ENCODE results near the gene TRANK1. TPM values are rescaled to one million over a fixed set of nuclear protein-coding genes. Genes with fewer than 3 reads are reported as not detected.

TRANK1 gene
- total and polyA plus RNA-seq, 10 donors: 5.3 to 75.6 (median 54.2) TPM

GRCh38 chr3:36832406-36832805, 112.4 kb downstream of the TRANK1 start:
- Histone ChIP-seq H3K36me3 (peaks cover 0 to 98% (median 82%) of the 10 kb centered on the region in 6 donors), H3K4me1 (no peaks in the 10 kb centered on the region), H3K9me3 (no peaks in the 10 kb centered on the region), H3K4me3 (no peak overlapping the region), H3K27ac (no peak overlapping the region), H3K27me3 (replicated peaks in 1 of 7) (no peaks in the 10 kb centered on the region)
- intact Hi-C loops (cut with DNase I; ENCODE audit: low total_unique reads): no loop called here
- TF ChIP-seq CTCF (IDR thresholded peaks at IDR 0.05 in 8 of 11, conservative IDR thresholded peaks at IDR 0.05 in 3 of 11) (no peak), POLR2AphosphoS5 (IDR thresholded peaks at IDR 0.05) (no peak), POLR2A (IDR thresholded peaks at IDR 0.05) (no peak)
- no peak for DNase-seq
- WGBS, 5 donors: 72 to 92% (median 89%) methylated on average over 6 of the region's 6 CpGs

DNA sequence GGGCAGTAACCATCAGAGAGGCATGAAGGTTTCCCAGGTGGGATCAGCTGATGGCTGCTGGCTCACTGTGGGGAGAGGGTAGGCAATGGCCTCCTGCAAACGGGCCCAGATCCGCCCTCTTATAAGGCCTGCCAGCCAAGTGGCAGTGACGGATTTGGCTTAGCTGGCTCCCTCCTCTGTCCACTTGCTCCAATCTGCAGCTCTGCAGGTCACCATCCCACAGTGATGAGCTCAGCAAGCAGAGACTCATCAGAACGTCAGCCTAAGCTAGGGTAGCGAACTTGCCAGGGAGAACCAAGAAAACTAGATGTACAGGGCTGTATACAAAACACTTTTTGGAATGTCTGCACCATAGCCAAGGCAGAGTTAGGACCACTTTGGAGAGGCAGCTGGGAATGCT, 117.7 kb downstream of the TRANK1 start:
- no peak for DNase-seq
- Histone ChIP-seq H3K36me3 (peaks cover 0 to 98% (median 72%) of the 10 kb centered on the region in 6 donors), H3K4me1 (no peaks in the 10 kb centered on the region), H3K9me3 (no peaks in the 10 kb centered on the region), H3K27ac (no peak overlapping the region), H3K27me3 (replicated peaks in 1 of 7) (no peaks in the 10 kb centered on the region), H3K4me3 (no peak overlapping the region)
- intact Hi-C loops (cut with DNase I; ENCODE audit: low total_unique reads): no loop called here
- TF ChIP-seq POLR2AphosphoS5 (IDR thresholded peaks at IDR 0.05) (no peak), CTCF (IDR thresholded peaks at IDR 0.05 in 8 of 11, conservative IDR thresholded peaks at IDR 0.05 in 3 of 11) (no peak), POLR2A (IDR thresholded peaks at IDR 0.05) (no peak)
- 90 to 95% (median 91%) methylated on average over 5 of the region's 5 CpGs for WGBS, 5 donors

GRCh38 chr3:36826240-36826639, 118.6 kb downstream of the TRANK1 start:
- H3K36me3 ChIP-seq: peaks cover 0 to 94% (median 63%) of the 10 kb centered on the region in 6 donors
- intact Hi-C loops (cut with DNase I; ENCODE audit: low total_unique reads): no loop called here
- DNase-seq: no peak
- no peaks in the 10 kb centered on the region for H3K4me1 ChIP-seq
- H3K9me3 ChIP-seq: no peaks in the 10 kb centered on the region
- H3K27me3 ChIP-seq (replicated peaks in 1 of 7): no peaks in the 10 kb centered on the region
- no peak overlapping the region for H3K4me3 ChIP-seq
- 95 to 99% (median 96%) methylated on average over 6 of the region's 6 CpGs for WGBS, 5 donors
- no peak overlapping the region for H3K27ac ChIP-seq
- TF ChIP-seq POLR2A (IDR thresholded peaks at IDR 0.05) (no peak), CTCF (IDR thresholded peaks at IDR 0.05 in 8 of 11, conservative IDR thresholded peaks at IDR 0.05 in 3 of 11) (no peak), POLR2AphosphoS5 (IDR thresholded peaks at IDR 0.05) (no peak)

DNA sequence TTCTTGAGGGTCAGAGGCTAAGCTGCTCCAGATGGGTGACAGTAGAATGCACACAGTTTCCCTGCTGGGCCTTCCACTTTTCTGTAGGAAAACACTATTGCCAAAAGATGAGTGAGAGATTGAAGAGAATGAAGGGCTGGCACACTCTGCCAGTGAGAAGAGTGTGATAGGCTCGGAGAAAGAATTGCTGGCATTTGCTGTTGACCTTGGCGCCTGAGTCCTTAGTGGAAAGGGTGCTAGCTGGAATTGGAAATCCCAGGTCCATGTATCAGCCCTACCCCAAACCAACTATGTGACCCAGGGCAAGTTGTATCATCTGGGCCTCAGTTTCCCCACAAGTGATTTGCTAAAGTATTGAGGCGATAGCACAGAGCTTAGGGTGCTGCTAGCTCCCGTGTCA, 120.4 kb downstream of the TRANK1 start:
- DNase-seq: no peak
- 94 to 97% (median 96%) methylated on average over 4 of the region's 4 CpGs for WGBS, 5 donors
- H3K27me3 ChIP-seq (replicated peaks in 1 of 7): no peaks in the 10 kb centered on the region
- no peaks in the 10 kb centered on the region for H3K4me1 ChIP-seq
- TF ChIP-seq POLR2A (IDR thresholded peaks at IDR 0.05) (no peak), POLR2AphosphoS5 (IDR thresholded peaks at IDR 0.05) (no peak), CTCF (IDR thresholded peaks at IDR 0.05 in 8 of 11, conservative IDR thresholded peaks at IDR 0.05 in 3 of 11) (no peak)
- H3K27ac ChIP-seq: no peak overlapping the region
- no peak overlapping the region for H3K4me3 ChIP-seq
- H3K36me3 ChIP-seq: peaks cover 0 to 83% (median 47%) of the 10 kb centered on the region in 6 donors
- intact Hi-C loops (cut with DNase I; ENCODE audit: low total_unique reads): no loop called here
- H3K9me3 ChIP-seq: no peaks in the 10 kb centered on the region
